Right cardiac atrium (tissue), 5 donors: ENCODE measurements around the gene LARGE2. TPM values are rescaled to one million over a fixed set of nuclear protein-coding genes. Genes with fewer than 3 reads are reported as not detected.
A peak's percentile ranks its signal among the peaks of the same experiment; 100 is the strongest.

Experiments used
- ATAC-seq, 2 donors: fragments of 200-7000 bp; cut with Tn5 transposase; one replicate each; pipeline versions ENCODE4 v1.8.0 to v1.9.1; 2020; ENCODE audit warnings: moderate library complexity in 2 of 2, mild to moderate bottlenecking in 1 of 2
- DNase-seq, 3 donors: peaks; one replicate each; pipeline ENCODE4 v3.0.0-alpha.2; 2020
- H3K27ac ChIP-seq: one replicate; pipeline ENCODE4 v1.5.1; 2013; ENCODE audit warnings: mild to moderate bottlenecking, low read length, control low read depth, moderate library complexity
- H3K27me3 ChIP-seq: one replicate; pipeline ENCODE4 v1.6.1; 2013; ENCODE audit not compliant: control insufficient read depth, insufficient read depth
- H3K4me1 ChIP-seq: one replicate; pipeline ENCODE4 v1.6.1; 2013; ENCODE audit warnings: low read length; ENCODE audit not compliant: control insufficient read depth, insufficient read depth
- H3K4me3 ChIP-seq: one replicate; pipeline ENCODE4 v1.5.1; 2013; ENCODE audit warnings: low read length, control low read depth
- H3K9me3 ChIP-seq: one replicate; pipeline ENCODE4 v1.6.1; 2013; ENCODE audit warnings: low read length; ENCODE audit not compliant: control insufficient read depth
- WGBS: extraction: QIAGEN DNeasy Blood & Tissue Kit; methylation state at CpG from one replicate; pipeline ENCODE4 v1.1.7; 2013; 5-methylcytosine and 5-hydroxymethylcytosine counted together
- intact Hi-C, 4 donors: fragments of 100-400 bp; cut with DNase I; formaldehyde crosslinking; loops; one replicate each; pipeline versions ENCODE4 v1.11.0 to v1.14.0; 2022 to 2023
- polyA plus RNA-seq: library from polyadenylated mRNA; stranded (reverse); fragments of 200-250 nt; gene quantifications from one replicate; pipeline ENCODE4 v1.2.3, GENCODE V29; 2013
- total RNA-seq, 4 donors: library from RNA; stranded (reverse); fragmentation: NEBNext Ultra II Directional; extraction: Animal tissue kit (Norgen Biotek cat#: 25700); gene quantifications; one replicate each; pipeline ENCODE4 v1.2.1, GENCODE V29; 2021
- donor health status: healthy with polysubstance abuse.
- donor health status: DM: no; HTN: yes; CAD: no.
- donor health status: DM: no; HTN: no; CAD: no.
- donor health status: DM: no; HTN: yes; CAD: no; lungs with severe emphysema.
- donor health status: DM: yes; HTN: yes; CAD: no.

Gene LARGE2
- total and polyA plus RNA-seq, 5 donors = 0.18 to 0.48 (median 0.26) TPM; not detected in 1

DNA sequence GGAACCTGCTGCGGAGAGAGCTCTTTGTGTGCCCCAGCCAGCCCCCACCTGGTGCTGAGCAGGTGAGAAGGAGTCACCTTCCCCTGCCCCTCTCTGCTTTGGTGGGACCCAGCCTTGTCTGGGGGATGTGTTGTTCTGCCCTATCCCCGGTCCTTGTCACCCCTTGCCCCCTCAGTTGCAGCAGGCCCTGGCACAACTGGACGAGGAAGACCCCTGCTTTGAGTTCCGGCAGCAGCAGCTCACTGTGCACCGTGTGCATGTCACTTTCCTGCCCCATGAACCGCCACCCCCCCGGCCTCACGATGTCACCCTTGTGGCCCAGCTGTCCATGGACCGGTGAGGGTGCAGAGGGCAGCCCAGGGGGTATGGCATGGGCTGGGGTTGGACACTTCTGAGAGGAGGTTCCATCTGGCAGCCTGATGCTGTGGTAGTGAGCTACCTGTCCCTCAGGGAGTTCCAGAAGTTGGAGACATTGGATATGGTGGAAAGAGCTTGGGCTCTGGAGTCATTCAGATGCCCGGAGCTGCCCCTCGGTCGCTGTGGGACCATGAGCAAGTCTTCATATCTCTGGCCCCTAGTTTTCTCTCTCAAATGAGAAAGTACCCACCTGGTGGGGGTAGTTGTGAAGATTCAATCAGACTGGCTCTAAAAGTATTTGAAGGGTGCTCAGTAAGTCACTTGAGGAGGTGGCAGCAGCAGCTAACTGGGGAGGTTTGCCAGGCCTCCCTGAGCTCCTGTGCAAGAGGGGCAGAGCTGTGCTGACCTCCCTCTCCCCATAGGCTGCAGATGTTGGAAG is 4.3 kb downstream of the LARGE2 start:
- no peaks in the 10 kb centered on the region for H3K27me3 ChIP-seq
- WGBS = 83% methylated on average over 12 of the region's 12 CpGs

DNA sequence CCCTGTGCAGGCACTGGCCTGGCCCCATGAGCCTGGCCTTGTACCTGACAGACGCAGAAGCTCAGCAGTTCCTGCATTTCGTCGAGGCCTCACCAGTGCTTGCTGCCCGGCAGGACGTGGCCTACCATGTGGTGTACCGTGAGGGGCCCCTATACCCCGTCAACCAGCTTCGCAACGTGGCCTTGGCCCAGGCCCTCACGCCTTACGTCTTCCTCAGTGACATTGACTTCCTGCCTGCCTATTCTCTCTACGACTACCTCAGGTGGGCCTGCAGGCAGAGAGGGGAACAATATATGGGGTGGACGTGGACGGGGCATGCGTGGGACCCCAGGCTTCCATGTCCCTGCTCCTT is 4.9 kb downstream of the LARGE2 start:
- Histone ChIP-seq H3K4me1 (no peaks in the 10 kb centered on the region), H3K27ac (no peak overlapping the region), H3K9me3 (no peaks in the 10 kb centered on the region), H3K4me3 (no peak overlapping the region), H3K27me3 (no peaks in the 10 kb centered on the region)
- DNase-seq (peak in 1 of 3 donors; percentile 40), ATAC-seq (no peak)
- WGBS = 75% methylated on average over 15 of the region's 15 CpGs
- intact Hi-C loops = no loop called here

More for the DNA sequence above, 4.3 kb downstream of the LARGE2 start:
- intact Hi-C loops = no loop called here
- H3K4me1 ChIP-seq = no peaks in the 10 kb centered on the region
- DNase-seq = peak in 1 of 3 donors; percentile 36
- H3K9me3 ChIP-seq = no peaks in the 10 kb centered on the region
- no peak for ATAC-seq
- H3K27ac ChIP-seq = no peak overlapping the region
- H3K4me3 ChIP-seq = no peak overlapping the region

DNA sequence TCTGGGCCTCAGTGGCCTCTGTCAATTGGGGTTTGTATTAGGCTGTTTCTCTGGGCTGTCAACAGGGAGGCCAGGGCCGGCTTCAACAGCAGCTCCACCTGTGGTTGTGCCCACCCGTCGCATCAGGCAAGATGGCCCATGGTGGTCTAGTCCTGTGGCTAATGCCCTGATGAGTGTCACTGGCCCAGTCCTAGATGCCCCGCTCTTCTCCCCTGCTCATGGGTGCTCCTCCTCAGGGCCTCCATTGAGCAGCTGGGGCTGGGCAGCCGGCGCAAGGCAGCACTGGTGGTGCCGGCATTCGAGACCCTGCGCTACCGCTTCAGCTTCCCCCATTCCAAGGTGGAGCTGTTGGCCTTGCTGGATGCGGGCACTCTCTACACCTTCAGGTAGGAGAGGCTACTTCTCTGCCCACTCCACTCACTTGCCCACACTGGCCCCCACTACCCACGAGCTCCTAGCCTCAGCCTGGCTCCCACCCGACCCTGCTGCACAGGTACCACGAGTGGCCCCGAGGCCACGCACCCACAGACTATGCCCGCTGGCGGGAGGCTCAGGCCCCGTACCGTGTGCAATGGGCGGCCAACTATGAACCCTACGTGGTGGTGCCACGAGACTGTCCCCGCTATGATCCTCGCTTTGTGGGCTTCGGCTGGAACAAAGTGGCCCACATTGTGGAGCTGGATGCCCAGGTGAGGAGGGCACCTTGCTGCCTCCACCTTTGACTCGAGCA is 5.4 kb downstream of the LARGE2 start:
- no peaks in the 10 kb centered on the region for H3K27me3 ChIP-seq
- H3K4me3 ChIP-seq = no peak overlapping the region
- peak in 2 of 3 donors; percentile 43 to 45 for DNase-seq
- no peaks in the 10 kb centered on the region for H3K4me1 ChIP-seq
- no peak for ATAC-seq
- no peaks in the 10 kb centered on the region for H3K9me3 ChIP-seq
- 94% methylated on average over 27 of the region's 27 CpGs for WGBS
- intact Hi-C loops = no loop called here
- no peak overlapping the region for H3K27ac ChIP-seq

DNA sequence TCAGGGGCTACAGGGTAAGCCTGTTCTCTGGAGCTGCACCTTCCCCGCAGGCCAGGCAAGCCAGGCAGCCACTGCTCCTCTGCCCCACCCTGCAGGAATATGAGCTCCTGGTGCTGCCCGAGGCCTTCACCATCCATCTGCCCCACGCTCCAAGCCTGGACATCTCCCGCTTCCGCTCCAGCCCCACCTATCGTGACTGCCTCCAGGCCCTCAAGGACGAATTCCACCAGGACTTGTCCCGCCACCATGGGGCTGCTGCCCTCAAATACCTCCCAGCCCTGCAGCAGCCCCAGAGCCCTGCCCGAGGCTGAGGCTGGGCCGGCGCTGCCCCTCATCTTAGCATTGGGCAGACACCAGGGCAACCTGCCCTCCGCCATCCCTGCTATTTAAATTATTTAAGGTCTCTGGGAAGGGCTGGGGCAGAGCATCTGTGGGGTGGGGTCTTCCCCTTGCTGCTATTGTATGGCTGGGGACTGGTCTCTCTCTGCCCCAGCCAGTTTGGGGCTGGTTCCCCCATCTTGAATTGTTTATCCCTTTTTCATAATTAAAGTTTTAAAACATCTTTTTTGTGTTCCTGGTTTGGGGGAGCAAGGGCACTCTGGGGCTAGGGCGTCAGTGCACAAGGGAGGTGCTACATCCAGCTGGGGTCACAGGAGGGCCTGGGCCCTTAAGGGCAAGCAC is 6.2 kb downstream of the LARGE2 start:
- ATAC-seq = no peak

DNA sequence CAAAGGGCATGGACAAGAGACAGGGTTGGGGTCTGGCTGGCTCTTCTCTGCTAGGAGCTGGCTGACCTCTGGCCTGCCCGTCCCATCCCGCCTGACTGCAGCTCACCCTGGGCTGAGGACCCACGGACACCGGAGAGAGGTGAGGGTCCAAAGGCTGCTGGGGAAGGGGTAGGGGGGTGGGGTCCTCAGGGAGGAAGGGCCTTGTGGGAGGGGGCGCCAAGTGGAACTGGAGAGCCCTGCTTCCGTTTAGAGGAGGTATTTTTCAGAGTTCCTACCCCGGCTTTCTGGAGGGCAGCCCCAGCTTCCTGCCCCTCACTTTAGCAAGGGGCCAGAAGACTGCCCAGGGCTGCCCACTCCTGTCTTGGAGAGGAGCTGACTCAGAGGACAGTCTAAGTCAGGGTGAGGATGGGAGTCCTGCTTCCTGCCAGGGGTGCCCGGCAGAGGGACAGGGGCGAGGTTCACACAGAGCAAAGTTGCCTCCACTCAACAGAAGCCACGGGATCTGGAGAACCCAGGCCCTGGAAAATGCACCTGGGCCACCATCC is 7.1 kb downstream of the LARGE2 start:
- Histone ChIP-seq H3K9me3 (no peaks in the 10 kb centered on the region), H3K4me1 (no peaks in the 10 kb centered on the region), H3K27ac (no peak overlapping the region), H3K27me3 (no peaks in the 10 kb centered on the region), H3K4me3 (no peak overlapping the region)
- intact Hi-C loops = no loop called here
- WGBS = 76% methylated on average over 10 of the region's 10 CpGs
- ATAC-seq = peak in 1 of 2 donors; percentile 5
- DNase-seq = peak in 2 of 3 donors; percentile 29 to 52

More for the DNA sequence above, 6.2 kb downstream of the LARGE2 start:
- no peaks in the 10 kb centered on the region for H3K4me1 ChIP-seq
- no peak overlapping the region for H3K4me3 ChIP-seq
- 71% methylated on average over 13 of the region's 13 CpGs for WGBS
- peak in 1 of 3 donors; percentile 39 for DNase-seq
- no peaks in the 10 kb centered on the region for H3K27me3 ChIP-seq
- intact Hi-C loops = no loop called here
- no peak overlapping the region for H3K27ac ChIP-seq
- no peaks in the 10 kb centered on the region for H3K9me3 ChIP-seq

DNA sequence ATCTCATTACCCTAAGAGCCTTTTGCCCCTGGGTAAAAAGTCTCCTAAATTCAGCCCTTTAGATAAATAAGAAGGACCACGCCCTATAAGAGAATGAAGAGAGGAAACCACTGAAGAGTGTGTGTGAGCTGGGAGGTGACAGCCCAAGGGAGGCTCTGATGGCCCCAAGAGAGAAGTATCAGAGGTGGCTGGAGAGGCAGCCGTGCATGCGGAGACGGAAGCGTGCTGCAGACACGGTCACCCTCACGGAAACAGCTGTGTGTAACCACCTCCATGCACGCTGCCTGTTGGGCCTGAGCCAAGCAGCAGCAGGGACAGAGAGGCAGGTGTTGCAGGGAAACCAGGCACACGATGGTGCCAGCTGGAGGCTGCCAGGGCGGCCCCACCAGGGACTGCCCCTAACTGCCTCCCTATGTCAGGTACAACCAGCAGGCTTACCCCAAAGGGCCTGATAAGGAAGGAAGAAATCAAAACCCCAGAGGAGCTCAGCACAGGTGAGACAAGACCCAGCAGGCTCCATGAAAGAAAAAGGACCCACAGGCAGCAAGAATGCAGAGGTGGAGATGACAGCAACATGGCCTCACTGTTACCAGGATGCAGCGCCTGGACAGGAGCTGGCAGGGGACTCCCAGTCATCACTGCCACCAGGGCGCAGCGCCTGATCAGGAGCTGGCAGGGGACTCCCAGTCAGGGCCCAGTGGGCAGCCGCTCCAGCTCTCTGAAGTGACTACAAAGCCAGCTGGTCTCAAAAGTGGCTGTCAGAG is 7.8 kb downstream of the LARGE2 start:
- 62% methylated on average over 14 of the region's 14 CpGs for WGBS
- DNase-seq (peak in 2 of 3 donors; percentile 76), ATAC-seq (peak; percentile 16 to 67)
- no peaks in the 10 kb centered on the region for H3K9me3 ChIP-seq
- no peak overlapping the region for H3K4me3 ChIP-seq
- intact Hi-C loops = no loop called here
- H3K4me1 ChIP-seq = no peaks in the 10 kb centered on the region
- no peak overlapping the region for H3K27ac ChIP-seq
- H3K27me3 ChIP-seq = no peaks in the 10 kb centered on the region

DNA sequence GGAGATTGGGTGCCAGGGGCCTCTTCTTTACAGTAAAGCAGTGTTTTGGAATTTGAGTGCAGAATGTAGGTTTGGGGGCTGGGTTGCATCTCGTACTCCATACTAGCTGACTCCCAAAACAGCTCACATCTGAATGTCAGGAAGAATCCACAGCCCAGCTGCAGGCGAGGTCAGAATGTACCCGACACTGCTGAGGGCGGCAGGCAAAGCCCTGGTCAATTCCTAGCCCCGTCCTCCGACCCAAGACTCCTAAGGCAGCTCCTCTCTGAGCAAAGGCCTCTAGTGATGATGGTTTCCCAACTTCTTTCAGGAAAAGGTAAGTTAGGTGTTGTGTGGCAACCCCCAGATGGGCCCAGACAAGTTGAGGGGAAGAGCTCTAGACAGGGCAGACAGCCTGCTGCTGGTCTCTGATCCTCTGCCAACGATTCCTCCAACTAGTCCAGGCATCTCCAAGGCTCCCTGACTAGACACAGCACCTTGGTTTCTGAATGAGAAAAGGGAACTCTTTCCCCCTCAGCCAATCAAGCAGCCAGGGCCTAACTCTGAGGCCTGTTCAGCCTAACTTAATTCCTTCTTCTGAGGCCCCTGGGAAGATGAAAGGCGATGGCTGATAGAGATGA is 8.6 kb downstream of the LARGE2 start:
- no peaks in the 10 kb centered on the region for H3K27me3 ChIP-seq
- 80% methylated on average over 8 of the region's 8 CpGs for WGBS
- H3K4me1 ChIP-seq = no peaks in the 10 kb centered on the region
- no peak overlapping the region for H3K27ac ChIP-seq
- H3K9me3 ChIP-seq = no peaks in the 10 kb centered on the region
- H3K4me3 ChIP-seq = no peak overlapping the region
- DNase-seq (peak in 1 of 3 donors; percentile 43), ATAC-seq (no peak)
- intact Hi-C loops = no loop called here

DNA sequence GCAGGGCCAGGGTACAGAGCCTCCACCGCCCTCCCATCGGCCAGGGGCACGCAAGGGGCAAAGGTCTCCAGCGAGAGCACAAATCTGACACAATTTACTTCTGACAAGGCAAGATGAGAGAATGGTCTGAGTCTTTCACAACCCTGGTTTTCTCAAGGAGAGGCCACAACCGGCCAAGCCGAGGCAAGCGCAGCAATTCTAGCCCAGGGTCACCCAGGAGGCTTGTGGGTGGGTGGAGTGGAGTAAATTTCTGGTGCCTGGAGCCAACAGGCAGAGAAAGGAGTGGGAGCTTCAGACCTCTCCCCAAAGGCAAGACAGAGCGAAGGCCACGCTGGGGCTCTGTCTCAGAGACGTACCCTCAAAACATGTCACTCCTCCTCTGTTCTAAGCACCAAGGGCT is 9.3 kb downstream of the LARGE2 start:
- intact Hi-C loops = no loop called here
- Histone ChIP-seq H3K27ac (no peak overlapping the region), H3K4me3 (no peak overlapping the region), H3K27me3 (no peaks in the 10 kb centered on the region), H3K4me1 (no peaks in the 10 kb centered on the region), H3K9me3 (no peaks in the 10 kb centered on the region)
- DNase-seq = peak in 1 of 3 donors; percentile 20
- 82% methylated on average over 10 of the region's 10 CpGs for WGBS
- no peak for ATAC-seq

DNA sequence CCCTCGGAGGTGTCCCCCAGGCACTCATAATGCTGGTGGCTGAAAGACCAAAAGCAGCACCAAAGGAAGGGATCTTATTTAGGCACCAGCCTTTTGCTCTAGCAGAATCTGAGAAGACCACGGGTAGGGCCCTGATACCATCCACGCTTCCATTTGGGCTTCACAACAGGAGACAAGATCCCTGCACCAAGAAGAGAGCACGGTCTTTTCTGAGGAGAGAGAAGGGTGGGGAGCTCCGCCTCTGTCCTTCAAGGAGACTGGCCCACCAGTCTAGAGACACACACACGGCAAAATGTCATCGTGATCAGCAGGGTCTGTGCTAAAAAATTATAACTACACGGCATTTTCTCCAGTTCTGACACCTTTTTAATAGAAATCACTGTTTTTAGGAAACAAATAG is 9.8 kb downstream of the LARGE2 start:
- no peaks in the 10 kb centered on the region for H3K27me3 ChIP-seq
- no peaks in the 10 kb centered on the region for H3K4me1 ChIP-seq
- ATAC-seq (no peak), DNase-seq (no peak)
- 89% methylated on average over 8 of the region's 8 CpGs for WGBS
- no peak overlapping the region for H3K4me3 ChIP-seq
- intact Hi-C loops = no loop called here
- H3K9me3 ChIP-seq = no peaks in the 10 kb centered on the region
- no peak overlapping the region for H3K27ac ChIP-seq
